Endothelial cell of umbilical vein (primary cell): ENCODE results near the gene ADSS1. TPM values are rescaled to one million over a fixed set of nuclear protein-coding genes. Genes with fewer than 3 reads are reported as not detected.
A peak's percentile ranks its signal among the peaks of the same experiment; 100 is the strongest.

ENCODE experiments used
- BruUV-seq: library from RNA; stranded (reverse); fragments of 400-500 nt; replicated peaks from 2 replicates; lab custom pipeline; 2021; lab: Mats Ljungman, UMichigan
- CTCF ChIA-PET: fragments of 300-600, 350-600 bp; sonication (Branson Sonifier 250); formaldehyde crosslinking; loops from one replicate; lab custom pipeline; 2021; ENCODE audit warnings: antibody characterized with exemption, inconsistent platforms; lab: Charles Lee
- POLR2A ChIA-PET: fragments of 300-600, 350-600 bp; sonication (Branson Sonifier 250); formaldehyde crosslinking; loops from one replicate; lab custom pipeline; 2021; ENCODE audit warnings: antibody characterized with exemption, inconsistent platforms; lab: Charles Lee
- DNase-seq: peaks from one replicate; pipeline ENCODE4 v3.0.0-alpha.2; 2011; ENCODE audit warnings: low read depth, low spot score
- FAIRE-seq: peaks from 2 replicates; lab custom pipeline; 2011; peaks lifted over from hg19 to GRCh38; lab: Jason Lieb, UNC
- H2AFZ ChIP-seq: 2 replicates; pipeline ENCODE4 v1.6.0; 2012; ENCODE audit warnings: low read depth, low read length, control low read depth, inconsistent platforms
- H3K27ac ChIP-seq: 2 replicates; pipeline ENCODE4 v1.5.1; 2011; ENCODE audit warnings: low read depth, mild to moderate bottlenecking, control low read depth, low read length, moderate library complexity; ENCODE audit not compliant: insufficient read depth
- H3K27me3 ChIP-seq, 2 experiments: 2 replicates each; pipeline versions ENCODE4 v1.6.0 to v1.6.1; 2011; ENCODE audit warnings: low read length in 2 of 2, mixed read lengths in 1 of 2; ENCODE audit not compliant: control insufficient read depth in 2 of 2, insufficient read depth in 2 of 2
- H3K36me3 ChIP-seq, 2 experiments: 2 replicates in 1 of 2; 3 replicates in 1 of 2; pipeline ENCODE4 v1.5.1; 2011; ENCODE audit warnings: low read length in 2 of 2, mild to moderate bottlenecking in 1 of 2, moderate library complexity in 1 of 2; ENCODE audit not compliant: control insufficient read depth in 2 of 2, insufficient read depth in 2 of 2; ENCODE audit errors: extremely low read depth in 1 of 2
- H3K4me1 ChIP-seq: 3 replicates; pipeline ENCODE4 v1.5.1; 2011; ENCODE audit warnings: mild to moderate bottlenecking, low read length; ENCODE audit not compliant: control insufficient read depth, insufficient read depth; ENCODE audit errors: extremely low read depth
- H3K4me2 ChIP-seq: 2 replicates; pipeline ENCODE4 v1.6.1; 2011; ENCODE audit warnings: low read length, control low read depth, mixed read lengths; ENCODE audit not compliant: insufficient read depth
- H3K4me3 ChIP-seq, 3 experiments: fragments of 200-600 bp in 1 of 3; sonication (generic), shearing (Covaris generic) in 1 of 3; replicated peaks in 1 of 3; 2 replicates each; pipeline ENCODE4 v1.5.1; 2011 to 2016; ENCODE audit warnings: control low read depth in 3 of 3, low read length in 3 of 3, mild to moderate bottlenecking in 2 of 3, inconsistent platforms in 1 of 3, low read depth in 1 of 3, moderate library complexity in 1 of 3; ENCODE audit not compliant: insufficient read depth in 1 of 3
- H3K79me2 ChIP-seq: 2 replicates; pipeline ENCODE4 v1.6.0; 2012; ENCODE audit warnings: low read length, inconsistent platforms; ENCODE audit not compliant: control insufficient read depth, insufficient read depth
- H3K9ac ChIP-seq: replicated peaks from 2 replicates; pipeline ENCODE3; 2011; ENCODE audit warnings: low read length, control low read depth; ENCODE audit not compliant: insufficient read depth; ENCODE audit errors: extremely low read depth
- H3K9me1 ChIP-seq: replicated peaks from 3 replicates; pipeline ENCODE4 v1.6.0; 2011; ENCODE audit warnings: mild to moderate bottlenecking, low read length; ENCODE audit not compliant: control insufficient read depth, insufficient read depth; ENCODE audit errors: extremely low read depth
- H3K9me3 ChIP-seq: replicated peaks from 2 replicates; pipeline ENCODE4 v1.5.1; 2012; ENCODE audit warnings: low read length, inconsistent platforms; ENCODE audit not compliant: control insufficient read depth, insufficient read depth
- H4K20me1 ChIP-seq: replicated peaks from 2 replicates; pipeline ENCODE3; 2011; ENCODE audit warnings: mild to moderate bottlenecking, low read length; ENCODE audit not compliant: control insufficient read depth, insufficient read depth; ENCODE audit errors: extremely low read depth
- EZH2 ChIP-seq: IDR thresholded peaks from 2 replicates; pipeline ENCODE4 v1.6.1; 2012; ENCODE audit warnings: borderline replicate concordance, low read depth, mild to moderate bottlenecking, moderate library complexity, low read length, inconsistent platforms; ENCODE audit not compliant: severe bottlenecking
- GATA2 ChIP-seq: IDR thresholded peaks from 2 replicates; pipeline ENCODE4 v1.7.0; 2011; ENCODE audit warnings: low read depth, mild to moderate bottlenecking, moderate library complexity, mixed read lengths, low read length; ENCODE audit not compliant: insufficient read length, insufficient read depth
- dilution Hi-C: fragments of 300-500 bp; cut with MboI; formaldehyde crosslinking; loops from one replicate; pipeline ENCODE4 v1.15.0; 2019; ENCODE audit warnings: low sequenced_read_pairs; ENCODE audit not compliant: extremely low pct_ligation_motif_present
- intact Hi-C: fragments of 100-400 bp; cut with micrococcal nuclease; formaldehyde crosslinking; loops from one replicate; pipeline ENCODE4 v1.10.0; 2022
- polyA plus RNA-seq, 4 experiments: library from polyadenylated mRNA; depleted of rRNA in 3 of 4; stranded (reverse) in 3 of 4; unstranded in 1 of 4; fragments of >200 nt; gene quantifications; 2 replicates each; pipeline versions ENCODE4 v1.2.1 to v1.2.3, GENCODE V29; 2011 to 2012; ENCODE audit warnings: missing spikeins in 1 of 4
- total RNA-seq: library from RNA; stranded (reverse); gene quantifications from 2 replicates; pipeline ENCODE4 v1.2.3, GENCODE V29; 2021
- TF ChIP-seq, protein P1 (sequence below), 2 donors: IDR thresholded peaks; 1 replicate in 1 of 2; 2 replicates in 1 of 2; pipeline ENCODE4 v1.5.1; 2011; ENCODE audit warnings: low read length in 2 of 2, mild to moderate bottlenecking in 2 of 2, moderate library complexity in 2 of 2, control low read depth in 1 of 2, inconsistent platforms in 1 of 2, low read depth in 1 of 2; ENCODE audit not compliant: insufficient read depth in 1 of 2; ENCODE audit errors: extremely low read depth in 1 of 2

Gene ADSS1
- total and polyA plus RNA-seq, 2 donors (not counting 3 experiments of a cell fraction or from before 2014, with no cell fraction given): 1.9 TPM

DNA sequence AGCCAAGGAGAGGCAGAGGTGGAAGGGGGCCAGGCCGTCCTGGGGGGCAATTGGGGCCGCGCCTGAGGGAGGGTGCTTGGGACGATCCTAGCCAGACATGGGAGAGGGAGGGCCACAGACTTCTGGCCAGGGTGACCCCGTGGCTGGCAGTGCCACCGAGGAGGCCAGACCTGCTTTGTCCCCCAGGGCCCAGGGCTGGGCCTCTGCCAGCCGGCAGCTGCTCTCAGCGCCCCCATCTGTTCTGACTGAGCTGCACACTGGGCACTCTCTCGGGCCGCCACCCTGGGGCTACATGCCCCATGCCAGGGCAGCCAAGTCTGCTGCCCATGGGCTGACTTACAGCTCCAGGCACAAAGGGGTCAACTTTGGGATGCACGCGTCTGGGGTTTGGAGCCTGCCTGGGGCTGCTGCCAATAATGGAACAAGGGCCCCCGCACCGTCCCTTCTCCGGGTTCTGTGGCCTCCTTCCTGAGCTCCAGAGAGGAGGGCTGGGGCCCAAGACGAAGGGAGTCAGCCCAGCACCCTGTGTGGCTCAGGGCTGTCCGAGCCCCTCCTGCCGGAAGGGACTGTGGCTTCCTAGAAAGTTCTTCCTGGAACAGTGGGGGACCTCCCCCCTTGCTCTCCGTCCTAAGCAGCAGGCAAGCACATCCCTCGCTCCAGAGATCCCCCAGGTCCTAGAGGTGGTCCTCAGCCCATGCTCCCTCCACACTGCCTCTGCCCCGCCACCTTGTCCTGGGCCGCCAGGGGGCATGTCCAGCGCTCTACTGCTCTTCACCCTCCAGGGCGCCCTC is 1.1 kb downstream of the ADSS1 start:
- intact Hi-C loops: loop anchor here (2.0 kb wide), 1 partner anchor 28 kb away; the partner anchor contains the start of gene SIVA1
- BruUV-seq: no TSS peak
- no peaks in the 10 kb centered on the region for H3K27me3 ChIP-seq
- no peak overlapping the region for H3K9ac ChIP-seq
- H3K4me1 ChIP-seq: peaks cover 5% of the 10 kb centered on the region
- POLR2A ChIA-PET: no interaction called here
- no peaks in the 10 kb centered on the region for H3K9me1 ChIP-seq
- TF ChIP-seq EZH2 (no peak), GATA2 (no peak)
- TF ChIP-seq, protein P1, sequence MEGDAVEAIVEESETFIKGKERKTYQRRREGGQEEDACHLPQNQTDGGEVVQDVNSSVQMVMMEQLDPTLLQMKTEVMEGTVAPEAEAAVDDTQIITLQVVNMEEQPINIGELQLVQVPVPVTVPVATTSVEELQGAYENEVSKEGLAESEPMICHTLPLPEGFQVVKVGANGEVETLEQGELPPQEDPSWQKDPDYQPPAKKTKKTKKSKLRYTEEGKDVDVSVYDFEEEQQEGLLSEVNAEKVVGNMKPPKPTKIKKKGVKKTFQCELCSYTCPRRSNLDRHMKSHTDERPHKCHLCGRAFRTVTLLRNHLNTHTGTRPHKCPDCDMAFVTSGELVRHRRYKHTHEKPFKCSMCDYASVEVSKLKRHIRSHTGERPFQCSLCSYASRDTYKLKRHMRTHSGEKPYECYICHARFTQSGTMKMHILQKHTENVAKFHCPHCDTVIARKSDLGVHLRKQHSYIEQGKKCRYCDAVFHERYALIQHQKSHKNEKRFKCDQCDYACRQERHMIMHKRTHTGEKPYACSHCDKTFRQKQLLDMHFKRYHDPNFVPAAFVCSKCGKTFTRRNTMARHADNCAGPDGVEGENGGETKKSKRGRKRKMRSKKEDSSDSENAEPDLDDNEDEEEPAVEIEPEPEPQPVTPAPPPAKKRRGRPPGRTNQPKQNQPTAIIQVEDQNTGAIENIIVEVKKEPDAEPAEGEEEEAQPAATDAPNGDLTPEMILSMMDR (IDR thresholded peaks at IDR 0.05; ENCODE audit: extremely low read depth in 1 of 2, insufficient read depth in 1 of 2, low read depth in 1 of 2, low read length in 2 of 2): peak in 1 of 2 donors; percentile 47
- H3K36me3 ChIP-seq: no peaks in the 10 kb centered on the region
- no peak overlapping the region for H3K27ac ChIP-seq
- H2AFZ ChIP-seq: no peak overlapping the region
- FAIRE-seq (no peak), DNase-seq (no peak)
- CTCF ChIA-PET: interaction anchor here (0.9 to 3.2 kb wide), 8 partner anchors 10 to 101 kb away, joined by 3 to 17 read pairs (median 4); partner anchors contain the start of gene SIVA1
- H3K4me3 ChIP-seq: no peak overlapping the region
- no peak overlapping the region for H3K4me2 ChIP-seq
- no peaks in the 10 kb centered on the region for H3K9me3 ChIP-seq
- no peaks in the 10 kb centered on the region for H4K20me1 ChIP-seq
- dilution Hi-C loops: no loop called here
- no peaks in the 10 kb centered on the region for H3K79me2 ChIP-seq
